Breast epithelium (tissue), 4 donors: ENCODE data around the gene VPS51. TPM values are rescaled to one million over a fixed set of nuclear protein-coding genes. Genes with fewer than 3 reads are reported as not detected.

Source experiments
- DNase-seq, 2 donors: peaks; one replicate each; pipeline ENCODE4 v3.0.0-alpha.2; 2019; ENCODE audit warnings: low spot score in 2 of 2
- H3K27ac ChIP-seq, 2 donors: fragments of 200-600 bp; sonication (generic) in 1 of 2; one replicate each; pipeline ENCODE4 v1.5.1; 2016 to 2019; ENCODE audit warnings: mild to moderate bottlenecking in 1 of 2
- H3K27me3 ChIP-seq, 2 donors: fragments of 200-600 bp; sonication (generic) in 1 of 2; one replicate each; pipeline versions ENCODE4 v1.5.1 to v1.6.0; 2017 to 2019; ENCODE audit warnings: control low read depth in 1 of 2, mild to moderate bottlenecking in 1 of 2
- H3K36me3 ChIP-seq: fragments of 200-600 bp; one replicate; pipeline ENCODE4 v1.5.1; 2019
- H3K4me1 ChIP-seq, 2 donors: fragments of 200-600 bp; sonication (generic); one replicate each; pipeline ENCODE4 v1.5.1; 2016 to 2019; ENCODE audit warnings: control low read depth in 1 of 2
- H3K4me3 ChIP-seq, 3 donors: fragments of 200-600 bp; sonication (generic); 1 replicate in 2 of 3; 2 replicates in 1 of 3; pipeline ENCODE4 v1.5.1; 2016 to 2019; ENCODE audit warnings: mild to moderate bottlenecking in 3 of 3, moderate library complexity in 2 of 3
- H3K9me3 ChIP-seq, 2 donors: fragments of 200-600 bp; sonication (generic) in 1 of 2; one replicate each; pipeline ENCODE4 v1.5.1; 2016 to 2019; ENCODE audit warnings: control low read depth in 1 of 2
- CTCF ChIP-seq, 3 donors: fragments of 450-650 bp; IDR thresholded peaks; one replicate each; pipeline ENCODE4 v1.5.1; 2016 to 2017; ENCODE audit warnings: antibody characterized with exemption in 3 of 3, mild to moderate bottlenecking in 3 of 3, moderate library complexity in 3 of 3
- POLR2A ChIP-seq: fragments of 450-650 bp; IDR thresholded peaks from one replicate; pipeline ENCODE4 v1.6.1; 2016; ENCODE audit warnings: antibody characterized with exemption, mild to moderate bottlenecking, moderate library complexity
- POLR2AphosphoS5 ChIP-seq, 3 donors: sonication (generic); formaldehyde crosslinking; IDR thresholded peaks; one replicate each; pipeline ENCODE4 v1.6.1; 2017; ENCODE audit warnings: antibody characterized with exemption in 3 of 3
- intact Hi-C: fragments of 100-400 bp; cut with DNase I; formaldehyde crosslinking; loops from one replicate; pipeline ENCODE4 v1.15.1; 2023; ENCODE audit warnings: low total_unique reads
- total RNA-seq, 3 donors: library from RNA; depleted of rRNA; stranded (reverse); fragments of >200 nt; gene quantifications; one replicate each; pipeline ENCODE4 v1.1.0, GENCODE V29; 2016

VPS51 gene
- total RNA-seq, 3 donors from 2014 or later: 166 to 317 (median 218) TPM

- Histone ChIP-seq H3K27me3 (no peaks in the 10 kb centered on the region), H3K9me3 (no peaks in the 10 kb centered on the region), H3K27ac (peak overlapping the region; percentile 96 to 99), H3K36me3 (peaks cover 34% of the 10 kb centered on the region), H3K4me1 (peaks cover 6 to 26% of the 10 kb centered on the region in 2 donors), H3K4me3 (no peak overlapping the region)
- TF ChIP-seq CTCF (IDR thresholded peaks at IDR 0.05): no peak
- DNase-seq: no peak
- intact Hi-C loops: no loop called here
Measured at GRCh38 chr11:65131895-65132237, 35.9 kb downstream of the VPS51 start.

- H3K27me3 ChIP-seq: no peaks in the 10 kb centered on the region
- peaks cover 6 to 26% of the 10 kb centered on the region in 2 donors for H3K4me1 ChIP-seq
- peak overlapping the region; percentile 96 to 99 for H3K27ac ChIP-seq
- no peaks in the 10 kb centered on the region for H3K9me3 ChIP-seq
- peak overlapping the region in 2 of 3 donors; percentile 88 to 93 for H3K4me3 ChIP-seq
- peaks cover 34% of the 10 kb centered on the region for H3K36me3 ChIP-seq
- no peak for DNase-seq
- TF ChIP-seq CTCF (IDR thresholded peaks at IDR 0.05) (no peak), POLR2AphosphoS5 (IDR thresholded peaks at IDR 0.05) (no peak), POLR2A (no peak)
- intact Hi-C loops: no loop called here
Measured at GRCh38 chr11:65132238-65132987, 36.4 kb downstream of the VPS51 start.

- peak overlapping the region; percentile 88 to 93 (median 92) for H3K4me3 ChIP-seq
- H3K9me3 ChIP-seq: no peaks in the 10 kb centered on the region
- no peaks in the 10 kb centered on the region for H3K27me3 ChIP-seq
- peaks cover 29% of the 10 kb centered on the region for H3K36me3 ChIP-seq
- H3K4me1 ChIP-seq: peaks cover 6 to 26% of the 10 kb centered on the region in 2 donors
- intact Hi-C loops: no loop called here
- H3K27ac ChIP-seq: peak overlapping the region; percentile 96 to 99
- TF ChIP-seq CTCF (IDR thresholded peaks at IDR 0.05) (no peak), POLR2A (no peak), POLR2AphosphoS5 (IDR thresholded peaks at IDR 0.05) (no peak)
- DNase-seq: peak; percentile 63 to 67
Measured at GRCh38 chr11:65132988-65133700, 37.1 kb downstream of the VPS51 start.

GRCh38 chr11:65133724-65134123 lies 37.7 kb downstream of the VPS51 start:
- Histone ChIP-seq H3K4me3 (peak overlapping the region; percentile 88 to 93 (median 92)), H3K9me3 (no peaks in the 10 kb centered on the region), H3K27ac (peak overlapping the region; percentile 96 to 99), H3K4me1 (peaks cover 6 to 26% of the 10 kb centered on the region in 2 donors), H3K36me3 (peaks cover 23% of the 10 kb centered on the region), H3K27me3 (no peaks in the 10 kb centered on the region)
- TF ChIP-seq POLR2A (no peak), POLR2AphosphoS5 (IDR thresholded peaks at IDR 0.05) (no peak), CTCF (IDR thresholded peaks at IDR 0.05) (no peak)
- no peak for DNase-seq
- intact Hi-C loops: no loop called here
